ENCODE measurements around the gene HACD1. TPM values are rescaled to one million over a fixed set of nuclear protein-coding genes. Genes with fewer than 3 reads are reported as not detected.

HACD1 gene
- total RNA-seq, 2 experiments from 2014 or later, result 1.7 to 2.2 TPM

GRCh38 chr10:17544465-17544864 is 72.7 kb downstream of the HACD1 start:
- H3K27ac Mint-ChIP-seq, result no peak overlapping the region
- H3K9me3 Mint-ChIP-seq (ENCODE audit: low read depth), result peaks cover 2% of the 10 kb centered on the region
- no peaks in the 10 kb centered on the region for H3K4me1 Mint-ChIP-seq
- DNase-seq, result no peak
- H3K27me3 Mint-ChIP-seq, result no peaks in the 10 kb centered on the region
- ChIA-PET CTCF (no interaction called here), POLR2A (no interaction called here)
- no peak for ATAC-seq
- no peaks in the 10 kb centered on the region for H3K36me3 Mint-ChIP-seq (ENCODE audit: low read depth)
- intact Hi-C loops (cut with DNase I, micrococcal nuclease), result no loop called here
- H3K4me3 Mint-ChIP-seq, result no peak overlapping the region

Other genes starting within 250 kb of the HACD1 start
- gene ST8SIA6, start 162.8 kb downstream of the HACD1 start, total RNA-seq, result not detected
- gene STAM, start 26.8 kb upstream of the HACD1 start, total RNA-seq, result 10 to 100 TPM; 17.9 to 23.8 TPM
- gene TMEM236, start 134.8 kb upstream of the HACD1 start, total RNA-seq, result under 1 TPM; 0.02 to 0.05 TPM
- under 1 TPM; 0.04 to 0.05 TPM for gene MRC1, start 192.0 kb upstream of the HACD1 start, total RNA-seq

All from activated CD4-positive, alpha-beta T cell treated with anti-CD3 and anti-CD28 coated beads for 36 hours (primary cell).